Measurements from ENCODE around the gene MAP4K5. TPM values are rescaled to one million over a fixed set of nuclear protein-coding genes. Genes with fewer than 3 reads are reported as not detected.

The MAP4K5 gene
- total RNA-seq, 1 experiment from 2014 or later = 42.8 TPM

GRCh38 chr14:50373959-50374358, 158.4 kb downstream of the MAP4K5 start:
- ATAC-seq = no peak
- DNase-seq (ENCODE audit: low spot score) = no peak
- CTCF ChIA-PET = no interaction called here

GRCh38 chr14:50371546-50371945, 160.8 kb downstream of the MAP4K5 start:
- ChIA-PET POLR2A (no interaction called here), CTCF (no interaction called here)
- Mint-ChIP-seq H3K4me3 (no peak overlapping the region), H3K4me1 (no peaks in the 10 kb centered on the region), H3K9me3 (peaks cover 9% of the 10 kb centered on the region), H3K27me3 (ENCODE audit: low read depth) (no peaks in the 10 kb centered on the region), H3K36me3 (no peaks in the 10 kb centered on the region), H3K27ac (no peak overlapping the region)
- DNase-seq (ENCODE audit: low spot score) (no peak), ATAC-seq (no peak)
- TF ChIP-seq ZNF232 (CRISPR knock-in tag; IDR thresholded peaks at IDR 0.05) (no peak), CBFB (CRISPR knock-in tag; IDR thresholded peaks at IDR 0.05; ENCODE audit: low read depth) (no peak), NFYB (CRISPR knock-in tag; conservative IDR thresholded peaks at IDR 0.05; ENCODE audit: low read depth) (no peak), RORB (CRISPR knock-in tag; IDR thresholded peaks at IDR 0.05) (no peak), IRF1 (CRISPR knock-in tag; IDR thresholded peaks at IDR 0.05) (no peak), USF2 (CRISPR knock-in tag; IDR thresholded peaks at IDR 0.05) (no peak), ZNF532 (CRISPR knock-in tag; IDR thresholded peaks at IDR 0.05; ENCODE audit: borderline replicate concordance) (no peak), TP53 (CRISPR knock-in tag; IDR thresholded peaks at IDR 0.05) (no peak), TEAD1 (CRISPR knock-in tag; IDR thresholded peaks at IDR 0.05) (no peak), SMAD4 (CRISPR knock-in tag; IDR thresholded peaks at IDR 0.05) (no peak), E2F5 (CRISPR knock-in tag; IDR thresholded peaks at IDR 0.05) (no peak), GABPB1 (CRISPR knock-in tag; IDR thresholded peaks at IDR 0.05) (no peak), NFE2L1 (CRISPR knock-in tag; IDR thresholded peaks at IDR 0.05) (no peak), E2F1 (CRISPR knock-in tag; IDR thresholded peaks at IDR 0.05) (no peak), PRDM15 (CRISPR knock-in tag; IDR thresholded peaks at IDR 0.05) (no peak)

More at GRCh38 chr14:50373959-50374358, 158.4 kb downstream of the MAP4K5 start:
- peaks cover 9% of the 10 kb centered on the region for H3K9me3 Mint-ChIP-seq
- TF ChIP-seq E2F1 (CRISPR knock-in tag; IDR thresholded peaks at IDR 0.05) (no peak), USF2 (CRISPR knock-in tag; IDR thresholded peaks at IDR 0.05) (no peak), ZNF121 (CRISPR knock-in tag; IDR thresholded peaks at IDR 0.05) (no peak), CDX4 (CRISPR knock-in tag; IDR thresholded peaks at IDR 0.05; ENCODE audit: borderline replicate concordance) (no peak)
- no peaks in the 10 kb centered on the region for H3K27me3 Mint-ChIP-seq (ENCODE audit: low read depth)
- H3K36me3 Mint-ChIP-seq = no peaks in the 10 kb centered on the region
- H3K27ac Mint-ChIP-seq = no peak overlapping the region
- H3K4me1 Mint-ChIP-seq = no peaks in the 10 kb centered on the region
- H3K4me3 Mint-ChIP-seq = no peak overlapping the region
- POLR2A ChIA-PET = interaction anchor here (0.8 kb wide), 1 partner anchor 23 kb away, joined by 3 read pairs; the partner anchor contains the start of gene CDKL1
